Putamen (tissue), 1 donor: Measurements from ENCODE around the gene HEXIM2.
A peak's percentile ranks its signal among the peaks of the same experiment; 100 is the strongest.
"Not testable (repeated sequence)": the region's sequence is repeated elsewhere in the genome, so short reads cannot be mapped to it uniquely, and the experiment has no call there.

Experiments used
- DNase-seq: peaks from one replicate; pipeline ENCODE4 v3.0.0-alpha.2; 2016; ENCODE audit warnings: low spot score

HEXIM2 gene

GRCh38 chr17:45170280-45170930 is 8.7 kb downstream of the HEXIM2 start:
- DNase-seq, result no peak

- no peak for DNase-seq
Measured at GRCh38 chr17:45170931-45171337, 9.3 kb downstream of the HEXIM2 start.

- no peak for DNase-seq
Measured at GRCh38 chr17:45171338-45172231, 9.9 kb downstream of the HEXIM2 start.

DNA sequence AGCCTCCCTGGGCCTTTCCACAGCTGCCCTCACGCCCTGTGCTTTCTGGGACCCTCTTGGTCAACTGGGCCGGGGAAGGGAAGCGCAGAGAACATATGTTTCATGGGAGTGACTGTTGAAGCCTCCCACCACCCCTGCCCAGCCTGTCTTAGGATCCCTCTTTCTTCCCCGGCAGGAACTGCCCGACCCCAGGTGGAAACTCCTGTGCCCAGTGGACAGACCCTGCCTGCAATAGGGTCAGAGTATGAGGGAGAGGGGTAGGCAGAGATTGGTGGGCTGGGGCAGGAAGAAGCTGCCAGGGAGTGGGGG is 10.5 kb downstream of the HEXIM2 start:
- no peak for DNase-seq

DNA sequence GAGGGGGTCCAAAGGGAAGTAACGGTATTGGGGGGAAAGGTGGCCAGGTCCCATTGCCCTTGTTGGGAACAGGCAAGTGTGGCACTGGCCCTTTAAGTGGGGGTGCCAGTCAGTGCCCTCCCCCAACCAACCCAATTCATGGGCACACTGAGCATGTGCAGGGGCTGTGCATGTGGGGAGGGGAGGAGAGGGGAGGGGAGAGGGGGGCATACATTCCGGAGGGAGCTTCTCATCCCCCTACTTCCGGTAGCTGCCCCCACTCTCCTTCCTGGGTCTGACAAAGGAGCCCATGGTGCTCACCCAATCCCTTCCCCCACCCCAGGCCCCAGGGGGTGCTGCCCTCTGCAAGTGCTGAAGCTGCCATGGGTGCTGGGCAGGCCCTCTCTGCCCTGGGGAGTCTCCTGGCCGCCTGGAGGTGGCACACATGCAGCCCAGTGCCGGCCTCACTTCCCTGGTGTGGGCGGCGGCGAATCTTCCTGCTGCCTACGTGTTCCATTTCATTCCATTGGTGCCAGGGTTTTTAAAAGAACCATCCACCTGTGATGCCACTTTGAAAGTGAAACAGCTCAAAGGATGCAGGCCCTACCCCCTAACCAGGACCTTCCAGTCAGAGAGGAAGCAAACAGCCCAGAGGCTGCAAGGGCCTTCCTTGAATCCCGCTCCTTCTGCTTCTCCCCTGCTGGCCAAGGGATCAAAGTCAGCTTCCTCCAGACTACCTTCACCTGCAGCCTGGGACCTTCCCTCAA is 11.0 kb downstream of the HEXIM2 start:
- peak; percentile 93 for DNase-seq

DNA sequence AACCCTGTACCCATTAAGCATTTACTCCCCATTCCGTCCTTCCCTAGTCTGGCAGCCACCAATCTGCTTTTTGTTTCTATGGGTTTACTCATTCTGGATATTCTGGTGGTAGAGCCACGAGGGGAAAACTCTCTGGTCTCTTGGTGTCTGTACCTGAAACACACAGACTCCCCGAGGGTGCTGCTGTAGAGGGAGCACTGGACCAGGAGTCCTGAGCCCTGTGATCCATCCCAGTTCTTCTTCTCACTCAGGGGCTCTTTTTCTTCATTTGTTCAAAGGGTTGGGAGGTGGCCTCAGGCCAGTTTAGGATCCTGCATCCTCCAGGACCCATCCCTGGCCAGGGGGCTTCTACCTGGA is 14.1 kb downstream of the HEXIM2 start:
- no peak for DNase-seq

DNA sequence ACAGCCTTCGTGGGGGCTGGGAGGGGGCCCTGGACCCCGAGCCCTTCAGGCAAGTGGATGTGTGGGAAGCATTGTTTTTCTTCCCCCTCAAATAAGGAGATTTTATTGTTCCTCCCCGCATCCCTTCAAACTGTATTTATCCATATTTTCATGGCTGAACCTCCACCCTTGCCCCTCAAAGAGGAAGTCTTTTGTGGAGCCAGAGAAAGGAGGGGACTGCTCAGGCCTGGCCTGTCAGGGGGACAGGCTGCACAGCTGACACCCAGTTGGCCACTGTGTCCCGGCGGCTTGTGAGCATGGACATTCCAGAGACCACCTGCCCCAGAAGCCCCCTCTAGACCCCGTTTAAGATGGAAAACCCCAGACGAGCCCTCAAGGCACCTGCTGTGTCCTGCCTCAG is 15.9 kb downstream of the HEXIM2 start:
- no peak for DNase-seq

DNA sequence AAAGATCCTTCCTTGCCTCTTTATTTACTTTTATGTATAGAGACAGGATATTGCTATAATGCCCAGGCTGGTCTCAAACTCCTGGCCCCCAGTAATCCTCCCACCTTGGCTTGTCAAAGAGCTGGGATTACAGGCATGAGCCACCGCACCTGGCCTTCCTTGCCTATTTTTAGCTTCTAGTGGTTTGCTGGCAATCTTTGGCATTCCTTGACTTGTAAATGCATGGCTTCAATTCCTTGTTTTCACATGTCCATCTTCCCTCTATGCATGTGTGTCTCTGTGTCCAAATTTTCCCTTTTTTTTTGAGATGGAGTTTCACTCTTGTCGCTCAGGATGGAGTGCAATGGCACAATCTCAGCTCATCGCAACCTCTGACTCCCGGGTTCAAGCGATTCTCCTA is 22.5 kb downstream of the HEXIM2 start:
- DNase-seq, result no peak

DNA sequence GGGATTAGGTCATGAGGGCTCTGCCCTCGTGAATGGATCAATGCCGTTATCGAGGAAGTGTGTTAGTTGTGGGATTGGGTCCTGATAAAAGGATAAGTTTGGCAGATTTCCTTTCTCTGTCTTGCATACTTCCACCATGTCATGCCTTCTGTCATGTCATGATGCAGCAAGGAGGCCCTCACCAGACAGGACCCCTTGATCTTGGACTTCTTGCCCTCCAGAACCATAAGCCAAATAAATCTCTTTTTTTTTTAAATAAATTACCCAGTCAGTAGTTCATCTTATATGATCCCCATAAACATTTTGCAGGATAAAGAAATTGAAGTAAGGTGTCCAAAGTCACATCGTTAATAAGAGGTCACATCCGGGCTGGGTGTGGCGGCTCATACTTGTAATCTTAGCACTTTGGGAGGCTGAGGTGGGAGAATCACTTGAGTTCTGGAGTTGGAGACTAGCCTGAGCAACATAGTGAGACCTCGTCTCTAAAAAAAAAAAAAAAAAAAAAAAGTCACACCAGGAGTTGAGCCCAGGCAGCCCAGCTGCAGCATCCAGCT is 25.2 kb downstream of the HEXIM2 start:
- no peak for DNase-seq

DNA sequence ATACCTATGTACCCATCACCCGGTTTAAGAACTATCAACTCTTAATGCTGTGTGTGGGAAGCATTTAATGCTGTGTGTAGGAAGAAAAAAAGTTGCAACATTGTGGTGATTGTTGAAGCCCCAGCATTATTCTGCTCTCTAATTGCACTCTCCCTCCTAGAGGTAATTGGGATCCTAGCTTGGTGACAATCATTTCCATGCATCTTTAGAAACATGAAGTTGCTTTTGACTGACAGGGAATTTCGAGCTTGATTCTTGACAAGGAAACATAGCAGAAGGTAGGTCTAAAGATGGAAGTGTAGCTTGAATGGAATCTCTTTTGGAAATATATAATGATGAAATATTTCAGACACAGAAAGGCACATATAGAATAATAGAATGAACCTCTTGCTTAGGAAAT is 27.3 kb downstream of the HEXIM2 start:
- DNase-seq, result peak; percentile 62

GRCh38 chr17:45190503-45191255 is 29.0 kb downstream of the HEXIM2 start:
- DNase-seq, result no peak

DNA sequence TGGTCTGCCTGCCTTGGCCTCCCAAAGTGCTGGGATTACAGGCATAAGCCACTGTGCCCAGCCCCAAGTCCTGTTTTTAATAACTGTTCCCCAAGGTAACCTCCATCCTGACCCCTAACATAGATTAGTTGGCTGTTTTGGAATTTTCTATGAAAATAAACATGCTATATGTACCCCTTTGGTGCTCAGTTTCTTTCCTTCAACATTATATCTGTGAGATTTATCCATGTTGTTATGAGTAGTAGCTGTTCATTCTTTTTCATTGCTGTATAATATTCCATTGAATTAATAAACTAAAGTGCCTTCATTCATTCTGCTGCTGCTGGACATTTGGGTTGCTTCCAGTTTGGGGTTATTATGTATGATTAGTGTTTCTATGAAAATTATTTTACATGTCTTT is 33.7 kb downstream of the HEXIM2 start:
- DNase-seq, result no peak

DNA sequence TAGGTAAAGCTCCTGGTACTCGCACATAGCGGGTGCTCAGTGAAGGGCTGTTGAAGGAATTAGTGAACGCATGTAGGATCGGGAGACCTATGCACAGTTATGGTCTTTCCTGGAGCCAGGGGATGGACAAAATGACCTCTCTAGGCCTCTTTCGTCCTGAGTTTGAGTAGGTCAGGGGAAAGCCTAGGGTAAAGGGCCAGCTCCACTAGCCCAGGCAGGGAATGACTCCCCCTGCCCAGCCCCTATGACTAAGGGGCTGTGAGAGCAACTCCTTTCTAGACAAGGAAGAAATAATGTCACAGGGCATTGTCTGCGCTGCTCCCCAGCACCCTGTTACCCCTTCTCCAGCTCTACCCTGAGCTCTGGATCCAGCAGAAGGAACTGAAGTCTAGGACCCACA is 35.4 kb downstream of the HEXIM2 start:
- DNase-seq, result no peak

DNA sequence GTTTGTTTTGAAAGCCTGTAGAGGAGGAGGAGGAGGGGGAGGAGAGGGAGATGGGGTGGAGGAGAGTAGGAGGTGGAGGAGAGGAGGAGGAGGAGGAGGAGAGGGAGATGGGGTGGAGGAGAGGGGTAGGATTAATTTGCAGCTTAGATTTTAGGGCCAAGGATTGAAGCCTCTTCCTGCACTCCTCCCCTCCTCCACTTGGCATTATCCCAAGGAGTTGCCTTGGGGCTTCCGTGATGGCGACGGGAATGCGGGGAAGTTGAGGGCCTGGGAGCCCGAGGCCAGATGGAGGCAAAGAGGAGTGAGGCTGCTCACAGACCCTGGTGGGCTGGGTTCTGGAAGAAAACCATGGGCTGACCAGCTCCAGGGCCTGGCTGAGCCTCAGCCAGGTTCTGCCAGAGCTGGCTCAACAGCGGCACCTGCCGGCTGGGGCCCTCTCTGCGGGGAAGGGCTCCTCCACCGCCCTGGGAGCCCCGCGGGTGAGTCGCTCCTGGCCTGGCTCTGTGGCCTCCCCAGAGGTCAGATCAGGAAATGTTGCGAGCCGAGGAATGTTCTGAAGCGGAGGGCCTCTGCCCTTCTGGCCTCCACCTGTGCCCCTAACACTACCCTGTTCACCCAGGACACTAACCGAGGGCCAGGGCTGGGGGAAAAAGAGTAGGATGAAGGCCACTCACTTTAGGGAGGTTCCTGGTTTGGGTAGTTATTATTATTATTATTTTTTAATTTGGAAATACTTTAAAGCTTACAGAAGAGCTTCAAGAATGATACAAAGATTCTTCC is 36.1 kb downstream of the HEXIM2 start:
- DNase-seq, result peak; percentile 82

DNA sequence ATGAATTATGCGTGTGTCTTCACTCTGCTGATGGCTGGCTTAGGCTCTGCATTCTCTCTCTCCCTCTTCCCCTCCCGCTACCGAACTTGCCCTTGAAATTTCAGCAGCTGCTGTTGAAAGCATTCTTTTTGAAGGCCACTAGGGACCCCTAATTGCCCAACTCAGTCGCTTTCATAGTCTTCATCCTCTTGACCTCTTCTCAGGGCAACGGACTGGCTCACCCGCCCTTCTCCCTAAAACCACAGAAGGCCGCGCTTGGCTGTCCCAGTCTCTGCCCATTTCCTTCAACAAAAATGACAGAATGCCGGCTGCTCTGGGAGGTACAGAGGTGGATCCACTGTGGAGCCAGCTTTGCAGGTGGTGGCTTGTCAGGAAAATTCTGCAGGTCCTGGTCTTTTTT is 39.0 kb downstream of the HEXIM2 start:
- DNase-seq, result no peak

DNA sequence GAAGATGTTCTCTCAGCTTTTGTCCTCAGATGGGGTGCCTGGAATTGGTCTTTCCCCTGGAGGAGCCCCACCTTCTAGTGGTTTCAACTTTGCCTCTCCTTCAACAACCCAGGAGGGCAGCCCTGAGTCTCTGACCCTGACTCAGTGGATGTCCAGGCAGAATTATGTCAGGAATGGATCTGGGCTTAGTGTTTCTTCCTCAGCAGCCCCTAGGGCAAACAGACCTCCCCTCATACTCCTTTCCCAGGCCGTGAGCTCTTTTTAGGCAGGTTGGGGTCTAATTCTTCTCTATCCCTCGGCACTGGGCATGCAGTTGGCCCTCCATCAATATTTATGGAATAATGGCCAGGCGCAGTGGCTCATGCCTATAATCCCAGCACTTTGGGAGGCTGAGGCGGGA is 39.8 kb downstream of the HEXIM2 start:
- DNase-seq, result no peak

DNA sequence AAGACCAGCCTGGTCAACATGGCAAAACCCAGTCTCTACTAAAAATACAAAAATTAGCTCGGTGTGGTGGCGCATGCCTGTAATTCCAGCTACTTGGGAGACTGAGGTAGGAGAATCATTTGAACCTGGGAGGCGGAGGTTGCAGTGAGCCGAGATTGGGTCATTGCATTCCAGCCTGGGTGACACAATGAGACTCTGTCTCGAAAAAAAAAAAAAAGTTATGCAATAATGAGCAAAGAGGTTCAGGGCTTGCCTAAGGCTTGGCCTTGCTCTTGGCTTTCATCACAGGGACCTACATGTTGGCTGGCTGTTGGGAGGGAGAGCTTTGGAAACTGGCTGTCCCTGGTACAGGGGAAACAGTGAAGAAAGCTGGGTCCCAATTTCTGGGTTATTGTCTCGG is 40.2 kb downstream of the HEXIM2 start:
- DNase-seq, result not testable (repeated sequence)

GRCh38 chr17:45218895-45219661 is 57.4 kb downstream of the HEXIM2 start:
- peak; percentile 65 for DNase-seq
